CD4-positive, CD25-positive, alpha-beta regulatory T cell (primary cell): ENCODE results near the gene COL4A6. TPM values are rescaled to one million over a fixed set of nuclear protein-coding genes. Genes with fewer than 3 reads are reported as not detected.

Experiments
- ATAC-seq, 2 donors: fragments of 150-1000 bp; cut with Tn5 transposase; one replicate each; pipeline ENCODE4 v1.10.0; 2021; ENCODE audit warnings: low read depth in 2 of 2, moderate number of reproducible peaks in 2 of 2, moderate library complexity in 1 of 2
- DNase-seq, 3 donors: peaks; one replicate each; pipeline versions ENCODE4 v3.0.0 to v3.0.0-alpha.2; 2012 to 2022; ENCODE audit warnings: mixed read lengths in 1 of 3
- H3K27ac ChIP-seq: one replicate; pipeline ENCODE4 v1.7.0; 2013; ENCODE audit warnings: mild to moderate bottlenecking, low read length; ENCODE audit not compliant: insufficient read depth, poor library complexity, severe bottlenecking
- H3K27me3 ChIP-seq: one replicate; pipeline ENCODE4 v1.7.0; 2013; ENCODE audit warnings: low read length; ENCODE audit not compliant: control insufficient read depth, insufficient read depth
- H3K36me3 ChIP-seq: one replicate; pipeline ENCODE4 v1.7.0; 2013; ENCODE audit warnings: mild to moderate bottlenecking, low read length, moderate library complexity; ENCODE audit not compliant: control insufficient read depth, insufficient read depth
- H3K4me1 ChIP-seq: 2 replicates; pipeline ENCODE4 v1.7.0; 2013; ENCODE audit warnings: mild to moderate bottlenecking, low read length; ENCODE audit not compliant: insufficient read depth, control insufficient read depth, poor library complexity, severe bottlenecking
- H3K4me3 ChIP-seq: one replicate; pipeline ENCODE4 v1.7.0; 2013; ENCODE audit warnings: low read depth, mild to moderate bottlenecking, low read length, moderate library complexity
- H3K9me3 ChIP-seq, 2 experiments: 1 replicate in 1 of 2; 2 replicates in 1 of 2; pipeline ENCODE4 v1.7.0; 2013; ENCODE audit warnings: low read length in 2 of 2, mild to moderate bottlenecking in 1 of 2, moderate library complexity in 1 of 2; ENCODE audit not compliant: control insufficient read depth in 2 of 2
- H3K27ac Mint-ChIP-seq, 3 donors: one replicate each; pipeline ENCODE4 v1.8.0; 2020 to 2022; ENCODE audit warnings: mild to moderate bottlenecking in 3 of 3, mixed read lengths in 3 of 3, moderate library complexity in 2 of 3
- H3K27me3 Mint-ChIP-seq: one replicate; pipeline ENCODE4 v1.8.0; 2022; ENCODE audit warnings: mild to moderate bottlenecking, mixed read lengths
- H3K36me3 Mint-ChIP-seq: one replicate; pipeline ENCODE4 v1.8.0; 2020; ENCODE audit warnings: mixed read lengths
- H3K4me1 Mint-ChIP-seq, 4 donors: one replicate each; pipeline ENCODE4 v1.8.0; 2020 to 2022; ENCODE audit warnings: mixed read lengths in 4 of 4, mild to moderate bottlenecking in 1 of 4
- H3K4me3 Mint-ChIP-seq, 4 donors: one replicate each; pipeline ENCODE4 v1.8.0; 2020 to 2022; ENCODE audit warnings: mild to moderate bottlenecking in 4 of 4, mixed read lengths in 4 of 4, moderate library complexity in 3 of 4
- H3K9me3 Mint-ChIP-seq, 7 donors: one replicate each; pipeline ENCODE4 v1.8.0; 2020 to 2022; ENCODE audit warnings: mixed read lengths in 7 of 7, mild to moderate bottlenecking in 3 of 7, moderate library complexity in 2 of 7
- polyA plus RNA-seq, 4 donors: library from polyadenylated mRNA; unstranded; fragments of 300-500 nt; fragmentation: Illumina TruSeq; gene quantifications; one replicate each; pipeline ENCODE4 v1.2.3, GENCODE V29; 2021
- total RNA-seq: library from RNA; stranded (reverse); gene quantifications from one replicate; pipeline ENCODE4 v1.2.3, GENCODE V29; 2022

COL4A6 gene
- total and polyA plus RNA-seq, 5 donors from 2014 or later = not detected

DNA sequence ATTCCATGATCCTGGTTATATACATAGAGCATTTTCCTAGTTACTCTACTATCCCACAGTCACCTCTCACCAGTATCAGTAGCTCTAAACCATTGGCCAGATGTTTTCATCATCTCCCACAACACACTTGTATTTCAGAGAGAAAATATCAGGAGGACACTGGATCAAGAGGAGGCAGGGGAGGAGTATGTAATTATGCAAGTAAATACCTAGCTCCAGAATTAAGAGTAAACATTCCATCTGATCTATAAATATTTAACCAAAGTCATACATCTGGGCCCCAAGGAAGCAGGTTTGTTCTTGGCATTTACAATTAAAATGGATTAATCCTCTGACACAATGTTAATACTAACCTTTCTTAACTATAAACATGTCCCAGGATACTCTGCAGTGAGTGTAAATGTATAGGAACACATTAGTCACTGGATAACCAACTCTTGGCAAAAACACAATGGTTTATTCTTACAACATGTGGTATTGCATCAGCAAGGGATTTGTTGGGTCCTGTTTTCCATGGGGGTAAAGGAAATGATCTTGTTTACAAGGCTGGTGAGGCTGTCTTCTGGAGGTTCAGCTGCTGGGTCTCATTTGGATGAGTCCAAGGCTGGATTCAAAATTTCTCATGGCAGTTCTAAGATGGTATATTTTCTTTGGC lies 176.5 kb downstream of the COL4A6 start:
- DNase-seq = no peak
- no peak overlapping the region for H3K27ac Mint-ChIP-seq
- H3K4me3 ChIP-seq = no peak overlapping the region
- no peaks in the 10 kb centered on the region for H3K9me3 ChIP-seq
- H3K36me3 Mint-ChIP-seq = no peaks in the 10 kb centered on the region
- no peaks in the 10 kb centered on the region for H3K4me1 ChIP-seq
- H3K27me3 Mint-ChIP-seq = peaks cover 3% of the 10 kb centered on the region
- H3K9me3 Mint-ChIP-seq = no peaks in the 10 kb centered on the region
- H3K36me3 ChIP-seq = no peaks in the 10 kb centered on the region
- H3K27ac ChIP-seq = no peak overlapping the region
- H3K4me3 Mint-ChIP-seq = no peak overlapping the region
- H3K27me3 ChIP-seq = no peaks in the 10 kb centered on the region
- no peak for ATAC-seq
- no peaks in the 10 kb centered on the region for H3K4me1 Mint-ChIP-seq

DNA sequence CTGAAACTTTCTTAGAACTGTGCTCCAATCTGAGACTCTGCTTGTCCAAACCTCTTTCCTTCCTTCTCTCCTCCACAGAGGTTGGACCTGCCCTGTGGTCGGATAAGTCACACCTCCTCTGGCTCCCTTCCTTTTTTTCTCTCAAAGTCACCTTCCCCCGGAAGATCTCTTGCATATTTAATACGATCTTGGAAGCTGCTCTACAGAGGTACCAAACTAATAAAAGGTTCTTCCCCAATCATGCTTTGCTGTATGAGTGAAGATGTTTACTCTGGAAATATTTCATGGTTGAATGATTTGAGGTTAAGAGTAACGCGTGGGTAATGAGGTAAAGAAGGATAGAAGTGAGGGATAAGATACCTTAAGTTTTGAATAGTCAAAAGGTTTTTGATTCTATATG lies 180.7 kb downstream of the COL4A6 start:
- no peak overlapping the region for H3K27ac ChIP-seq
- no peaks in the 10 kb centered on the region for H3K36me3 Mint-ChIP-seq
- no peak for DNase-seq
- no peak for ATAC-seq
- no peak overlapping the region for H3K4me3 ChIP-seq
- peaks cover 0 to 4% (median 0%) of the 10 kb centered on the region in 7 donors for H3K9me3 Mint-ChIP-seq
- peaks cover 5% of the 10 kb centered on the region for H3K27me3 Mint-ChIP-seq
- H3K4me1 Mint-ChIP-seq = no peaks in the 10 kb centered on the region
- H3K4me1 ChIP-seq = no peaks in the 10 kb centered on the region
- no peaks in the 10 kb centered on the region for H3K27me3 ChIP-seq
- H3K4me3 Mint-ChIP-seq = no peak overlapping the region
- no peaks in the 10 kb centered on the region for H3K36me3 ChIP-seq
- H3K27ac Mint-ChIP-seq = no peak overlapping the region
- H3K9me3 ChIP-seq = no peaks in the 10 kb centered on the region

DNA sequence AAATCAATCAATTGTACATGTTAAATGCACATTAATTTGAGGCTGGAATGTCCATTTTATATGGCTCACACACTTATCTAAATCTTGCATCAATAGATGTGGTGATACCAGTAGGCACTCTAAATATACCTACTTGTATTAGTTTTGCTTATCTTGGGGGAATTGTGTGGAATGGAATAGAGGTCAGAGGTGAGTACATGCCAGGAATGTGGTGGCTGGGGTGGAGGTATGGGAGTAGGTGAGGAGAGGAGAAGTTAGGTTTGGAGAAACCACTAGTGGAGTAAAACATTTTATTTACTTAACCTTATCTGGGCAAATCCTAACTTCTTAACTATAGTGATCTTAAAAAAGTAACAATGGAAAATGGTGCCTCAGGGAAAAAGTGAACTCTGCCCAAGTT lies 183.6 kb downstream of the COL4A6 start:
- Histone ChIP-seq H3K27me3 (no peaks in the 10 kb centered on the region), H3K4me3 (no peak overlapping the region), H3K36me3 (no peaks in the 10 kb centered on the region), H3K27ac (no peak overlapping the region), H3K4me1 (no peaks in the 10 kb centered on the region), H3K9me3 (no peaks in the 10 kb centered on the region)
- no peaks in the 10 kb centered on the region for H3K36me3 Mint-ChIP-seq
- DNase-seq = no peak
- H3K4me3 Mint-ChIP-seq = no peak overlapping the region
- peaks cover 5% of the 10 kb centered on the region for H3K27me3 Mint-ChIP-seq
- H3K9me3 Mint-ChIP-seq = peaks cover 0 to 4% (median 0%) of the 10 kb centered on the region in 7 donors
- H3K4me1 Mint-ChIP-seq = no peaks in the 10 kb centered on the region
- no peak overlapping the region for H3K27ac Mint-ChIP-seq
- no peak for ATAC-seq

DNA sequence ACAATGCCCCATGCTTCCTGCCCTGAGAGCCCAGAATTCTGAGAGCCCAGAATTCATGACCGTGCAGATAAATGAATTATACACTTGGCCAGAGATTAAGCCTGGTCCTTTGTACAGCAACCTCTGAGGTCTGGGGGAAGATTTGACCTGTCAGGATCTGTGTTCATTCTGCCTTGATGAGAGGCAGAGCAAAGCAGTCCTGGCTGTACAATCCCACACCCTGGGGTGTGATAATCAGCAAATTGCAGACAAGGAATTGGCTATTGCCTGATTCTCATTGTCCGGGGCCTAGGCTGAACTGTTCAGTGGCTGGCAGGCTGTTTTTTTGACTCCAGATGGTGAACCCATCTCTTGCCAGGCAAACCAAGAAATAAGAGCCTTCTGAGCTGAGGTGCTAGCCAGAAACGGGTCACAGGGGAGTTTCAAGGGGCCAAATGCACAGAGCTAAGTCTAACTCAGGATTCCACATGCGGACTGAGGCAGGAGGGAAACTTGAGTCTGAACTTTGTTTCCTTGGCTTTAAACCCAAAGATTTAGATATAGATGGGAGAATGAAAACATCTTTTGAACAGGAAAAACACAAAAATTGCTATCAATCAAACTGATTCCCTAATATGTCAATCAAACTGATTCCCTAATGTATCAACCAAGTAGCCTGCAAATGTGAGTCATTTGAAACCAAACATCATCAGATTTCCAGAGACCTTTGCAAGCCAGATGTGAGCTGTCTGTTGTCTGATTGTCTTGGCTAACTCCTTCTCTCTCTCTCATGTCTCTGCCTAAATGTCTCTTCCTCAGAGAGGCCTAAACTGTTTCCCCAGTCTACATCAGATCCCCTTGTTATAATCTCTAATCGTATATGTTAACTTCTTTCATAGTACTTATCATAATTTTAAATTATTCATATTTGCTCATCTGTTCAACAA lies 187.3 kb downstream of the COL4A6 start:
- Mint-ChIP-seq H3K36me3 (no peaks in the 10 kb centered on the region), H3K27me3 (peaks cover 5% of the 10 kb centered on the region), H3K27ac (no peak overlapping the region), H3K4me1 (no peaks in the 10 kb centered on the region), H3K9me3 (peaks cover 0 to 4% (median 0%) of the 10 kb centered on the region in 7 donors), H3K4me3 (no peak overlapping the region)
- H3K36me3 ChIP-seq = no peaks in the 10 kb centered on the region
- H3K4me1 ChIP-seq = no peaks in the 10 kb centered on the region
- DNase-seq (no peak), ATAC-seq (no peak)
- no peak overlapping the region for H3K4me3 ChIP-seq
- H3K27ac ChIP-seq = no peak overlapping the region
- H3K9me3 ChIP-seq = no peaks in the 10 kb centered on the region
- no peaks in the 10 kb centered on the region for H3K27me3 ChIP-seq

DNA sequence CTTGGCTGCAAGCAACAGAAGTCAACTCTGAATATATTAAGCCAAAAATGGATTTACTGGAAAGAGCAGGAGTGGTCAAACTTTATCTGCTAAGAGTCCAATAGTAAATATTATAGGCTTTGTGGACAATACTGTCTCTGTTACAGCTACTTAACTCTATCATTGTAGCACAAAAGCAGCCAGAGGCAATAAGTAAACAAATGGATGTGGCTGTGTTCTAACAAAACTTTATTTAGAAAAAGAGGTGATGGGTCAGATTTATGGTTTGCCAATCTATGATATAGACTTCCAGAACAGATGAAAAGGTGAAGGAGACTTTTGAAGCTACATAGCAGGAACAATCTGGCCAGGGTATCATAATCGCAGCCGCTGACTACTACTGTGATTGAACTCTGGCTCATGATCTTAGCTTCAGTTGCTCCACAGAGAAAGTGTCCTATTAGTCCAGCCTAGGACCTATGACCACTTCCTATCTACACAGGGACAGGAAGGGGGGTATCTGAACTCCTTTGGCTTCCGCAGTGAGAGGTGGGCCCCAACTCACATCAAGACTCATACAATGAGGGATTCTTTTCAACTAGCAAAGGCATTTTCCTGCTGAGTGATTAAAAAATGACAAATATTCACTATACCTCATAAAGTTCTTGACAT lies 191.8 kb downstream of the COL4A6 start:
- Mint-ChIP-seq H3K4me1 (no peaks in the 10 kb centered on the region), H3K27ac (no peak overlapping the region), H3K9me3 (peaks cover 0 to 1% (median 0%) of the 10 kb centered on the region in 7 donors), H3K36me3 (no peaks in the 10 kb centered on the region), H3K4me3 (no peak overlapping the region), H3K27me3 (peaks cover 5% of the 10 kb centered on the region)
- no peak overlapping the region for H3K4me3 ChIP-seq
- no peaks in the 10 kb centered on the region for H3K4me1 ChIP-seq
- no peaks in the 10 kb centered on the region for H3K9me3 ChIP-seq
- ATAC-seq = no peak
- no peak for DNase-seq
- H3K27me3 ChIP-seq = no peaks in the 10 kb centered on the region
- no peaks in the 10 kb centered on the region for H3K36me3 ChIP-seq
- no peak overlapping the region for H3K27ac ChIP-seq

DNA sequence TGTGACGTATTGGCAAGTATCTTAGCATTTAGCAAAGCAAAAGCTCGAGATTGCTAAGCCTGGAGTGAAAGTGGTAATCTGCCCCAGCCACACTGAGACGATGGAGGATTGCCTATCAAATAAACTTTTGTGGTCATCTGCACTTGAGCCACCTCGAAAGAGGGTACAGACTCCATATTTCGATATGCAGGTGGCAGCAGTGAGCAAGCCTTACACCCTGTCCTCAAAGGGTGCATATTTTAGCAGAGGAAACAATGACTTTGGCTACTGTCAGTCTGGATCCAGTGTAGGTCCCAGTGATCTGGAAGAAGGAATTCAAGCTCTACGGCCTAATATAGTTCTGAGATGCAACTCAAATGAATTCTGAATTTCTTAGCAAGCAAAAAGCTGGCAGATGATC lies 192.8 kb downstream of the COL4A6 start:
- Histone ChIP-seq H3K27ac (no peak overlapping the region), H3K4me1 (no peaks in the 10 kb centered on the region), H3K4me3 (no peak overlapping the region), H3K36me3 (no peaks in the 10 kb centered on the region), H3K9me3 (no peaks in the 10 kb centered on the region), H3K27me3 (no peaks in the 10 kb centered on the region)
- Mint-ChIP-seq H3K4me3 (no peak overlapping the region), H3K36me3 (no peaks in the 10 kb centered on the region), H3K27ac (no peak overlapping the region), H3K9me3 (no peaks in the 10 kb centered on the region), H3K4me1 (no peaks in the 10 kb centered on the region), H3K27me3 (peaks cover 5% of the 10 kb centered on the region)
- DNase-seq (no peak), ATAC-seq (no peak)

DNA sequence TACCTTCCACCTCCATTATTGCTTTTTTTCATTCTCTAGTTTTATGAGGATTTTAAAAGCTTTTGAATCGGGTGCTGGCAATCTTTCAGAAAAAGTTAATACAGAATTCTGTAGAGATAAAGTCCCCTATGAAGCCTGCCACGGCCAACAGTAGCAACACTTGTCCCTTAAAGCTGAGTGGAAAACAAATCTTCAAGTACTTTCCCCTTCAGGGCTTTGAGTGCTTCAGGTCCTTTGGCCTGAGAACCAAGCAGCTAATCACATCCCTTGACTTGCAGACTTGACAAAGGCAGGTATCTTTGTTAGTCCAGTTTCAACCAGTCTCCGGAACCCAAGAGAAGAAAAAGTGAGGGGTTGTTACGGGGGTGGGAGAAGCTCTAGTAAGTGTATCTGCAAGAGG lies 202.2 kb downstream of the COL4A6 start:
- H3K27me3 ChIP-seq = no peaks in the 10 kb centered on the region
- no peaks in the 10 kb centered on the region for H3K9me3 ChIP-seq
- no peaks in the 10 kb centered on the region for H3K36me3 Mint-ChIP-seq
- ATAC-seq = no peak
- H3K36me3 ChIP-seq = no peaks in the 10 kb centered on the region
- no peak overlapping the region for H3K27ac ChIP-seq
- H3K27me3 Mint-ChIP-seq = peaks cover 9% of the 10 kb centered on the region
- H3K4me3 ChIP-seq = no peak overlapping the region
- H3K4me1 ChIP-seq = no peaks in the 10 kb centered on the region
- no peak for DNase-seq
- H3K4me3 Mint-ChIP-seq = no peak overlapping the region
- H3K4me1 Mint-ChIP-seq = no peaks in the 10 kb centered on the region
- H3K27ac Mint-ChIP-seq = no peak overlapping the region
- peaks cover 0 to 2% (median 0%) of the 10 kb centered on the region in 7 donors for H3K9me3 Mint-ChIP-seq
